HG03520 (cell line): ENCODE data around the gene TMOD1.
"Not testable (repeated sequence)": the region's sequence is repeated elsewhere in the genome, so short reads cannot be mapped to it uniquely, and the experiment has no call there.

Experiments
- ATAC-seq: cut with Tn5 transposase; IDR thresholded peaks from one replicate; pipeline ENCODE4 v1.9.1; 2021; ENCODE audit warnings: mild to moderate bottlenecking, moderate library complexity; ENCODE audit not compliant: unreplicated experiment

Gene TMOD1

GRCh38 chr9:97497558-97498375, 3.7 kb upstream of the TMOD1 start:
- ATAC-seq, result not testable (repeated sequence)

- not testable (repeated sequence) for ATAC-seq
Measured at GRCh38 chr9:97498846-97499245, 2.6 kb upstream of the TMOD1 start.

GRCh38 chr9:97500263-97500662, 1.2 kb upstream of the TMOD1 start:
- no peak for ATAC-seq

- no peak for ATAC-seq
Measured at GRCh38 chr9:97500765-97501176, 695 bp upstream of the TMOD1 start.

- no peak for ATAC-seq
Measured at GRCh38 chr9:97501972-97502221, 431 bp downstream of the TMOD1 start.

- ATAC-seq, result no peak
Measured at GRCh38 chr9:97502222-97502983, 937 bp downstream of the TMOD1 start.

GRCh38 chr9:97502984-97503861, 1.8 kb downstream of the TMOD1 start:
- no peak for ATAC-seq

GRCh38 chr9:97503862-97504210, 2.4 kb downstream of the TMOD1 start:
- no peak for ATAC-seq

- no peak for ATAC-seq
Measured at GRCh38 chr9:97504381-97505216, 3.1 kb downstream of the TMOD1 start.

GRCh38 chr9:97505845-97506244, 4.4 kb downstream of the TMOD1 start:
- ATAC-seq, result no peak

GRCh38 chr9:97506306-97506705, 4.8 kb downstream of the TMOD1 start:
- ATAC-seq, result no peak

GRCh38 chr9:97506787-97507186, 5.3 kb downstream of the TMOD1 start:
- no peak for ATAC-seq

GRCh38 chr9:97507428-97507984, 6.0 kb downstream of the TMOD1 start:
- ATAC-seq, result no peak

- ATAC-seq, result no peak
Measured at GRCh38 chr9:97508852-97509251, 7.4 kb downstream of the TMOD1 start.

GRCh38 chr9:97510797-97511654, 9.6 kb downstream of the TMOD1 start:
- ATAC-seq, result peak; percentile 68

- no peak for ATAC-seq
Measured at GRCh38 chr9:97511655-97512427, 10.4 kb downstream of the TMOD1 start.

GRCh38 chr9:97512966-97513560, 11.6 kb downstream of the TMOD1 start:
- no peak for ATAC-seq

GRCh38 chr9:97514531-97514930, 13.1 kb downstream of the TMOD1 start:
- ATAC-seq, result no peak
